Lower leg skin (tissue), 3 donors: ENCODE measurements around the gene SIGLEC15.

Experiments used
- CTCF ChIP-seq, 3 donors: fragments of 450-650 bp; IDR thresholded peaks; one replicate each; pipeline ENCODE4 v1.5.1; 2016; ENCODE audit warnings: antibody characterized with exemption in 3 of 3, mild to moderate bottlenecking in 3 of 3, moderate library complexity in 2 of 3
- POLR2A ChIP-seq, 2 donors: fragments of 450-650 bp; IDR thresholded peaks; one replicate each; pipeline ENCODE4 v1.6.1; 2016 to 2017; ENCODE audit warnings: antibody characterized with exemption in 2 of 2, mild to moderate bottlenecking in 1 of 2, moderate library complexity in 1 of 2

- no peak for TF ChIP-seq CTCF (IDR thresholded peaks at IDR 0.05)
- no peak for TF ChIP-seq POLR2A (IDR thresholded peaks at IDR 0.05)
Observed at GRCh38 chr18:45787346-45787745, 38.1 kb upstream of the SIGLEC15 start.
